Measurements from ENCODE around the gene RAPGEF1.
A peak's percentile ranks its signal among the peaks of the same experiment; 100 is the strongest.
"Not testable (repeated sequence)": the region's sequence is repeated elsewhere in the genome, so short reads cannot be mapped to it uniquely, and the experiment has no call there.

RAPGEF1 gene

DNA sequence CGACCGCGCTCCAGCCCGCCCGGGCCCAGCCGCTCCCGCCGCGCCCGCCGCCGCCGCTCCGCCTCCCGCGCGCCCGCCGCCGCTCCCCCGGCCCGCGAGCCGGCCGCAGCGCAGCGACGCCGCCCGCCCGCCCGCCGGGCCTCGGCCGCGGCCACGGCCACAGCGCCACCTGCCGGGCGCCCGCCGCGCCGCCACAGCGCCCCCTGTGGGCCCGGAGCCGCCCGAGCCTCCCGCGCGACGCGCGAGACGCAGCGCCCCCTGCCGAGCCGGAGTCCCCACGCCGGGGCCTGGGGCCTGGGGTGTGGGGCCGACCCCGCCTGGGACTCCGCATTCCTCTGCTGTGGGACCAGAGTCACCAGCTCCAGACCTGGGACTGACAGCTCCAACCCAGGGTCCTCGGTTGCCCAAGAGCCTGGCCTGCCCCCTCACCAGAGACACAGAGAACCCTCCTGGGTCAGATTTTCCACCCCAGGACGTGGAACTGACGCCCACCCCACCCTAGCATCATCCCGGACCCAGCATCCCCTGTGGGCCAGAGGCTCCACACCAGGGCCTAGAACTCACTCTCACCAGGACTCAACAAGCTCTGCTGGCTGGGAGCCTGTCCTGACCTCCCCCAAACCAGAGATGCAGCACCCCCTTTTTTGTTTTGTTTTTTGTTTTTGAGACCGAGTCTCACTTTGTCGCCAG lies at the start of gene RAPGEF1:
Gene RAPGEF1, minus strand, starts transcription at position 118 of the 690 bp plus-strand sequence. CDS start 246 bp downstream, outside the sequence.
- DNase-seq (ENCODE audit: low read depth) = peak; percentile 77

GRCh38 chr9:131788851-131789250 lies 49.0 kb upstream of the RAPGEF1 start:
- DNase-seq (ENCODE audit: low read depth) = no peak

DNA sequence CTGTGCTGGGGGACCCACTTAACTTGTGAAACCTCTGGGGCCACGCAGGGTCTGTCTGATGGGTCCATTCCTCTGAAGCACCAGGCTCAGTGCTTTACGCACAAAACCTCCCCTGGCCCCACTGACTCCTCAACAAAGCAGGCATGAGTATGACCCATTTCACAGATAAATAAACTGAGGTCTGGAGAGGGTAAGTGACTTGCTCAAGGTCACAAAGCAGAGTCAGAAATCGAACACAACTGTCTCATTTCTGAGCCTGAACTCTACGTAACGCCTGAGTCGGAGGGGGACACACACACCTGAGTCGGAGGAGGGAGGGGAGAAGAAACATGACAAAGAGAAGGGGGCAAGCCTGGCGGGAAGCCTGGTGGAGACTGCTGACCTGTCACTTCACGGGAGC lies 48.0 kb upstream of the RAPGEF1 start:
- no peak for DNase-seq (ENCODE audit: low read depth)

GRCh38 chr9:131784748-131785501 lies 45.0 kb upstream of the RAPGEF1 start:
- no peak for DNase-seq (ENCODE audit: low read depth)

GRCh38 chr9:131781069-131781468 lies 41.2 kb upstream of the RAPGEF1 start:
- DNase-seq (ENCODE audit: low read depth) = no peak

DNA sequence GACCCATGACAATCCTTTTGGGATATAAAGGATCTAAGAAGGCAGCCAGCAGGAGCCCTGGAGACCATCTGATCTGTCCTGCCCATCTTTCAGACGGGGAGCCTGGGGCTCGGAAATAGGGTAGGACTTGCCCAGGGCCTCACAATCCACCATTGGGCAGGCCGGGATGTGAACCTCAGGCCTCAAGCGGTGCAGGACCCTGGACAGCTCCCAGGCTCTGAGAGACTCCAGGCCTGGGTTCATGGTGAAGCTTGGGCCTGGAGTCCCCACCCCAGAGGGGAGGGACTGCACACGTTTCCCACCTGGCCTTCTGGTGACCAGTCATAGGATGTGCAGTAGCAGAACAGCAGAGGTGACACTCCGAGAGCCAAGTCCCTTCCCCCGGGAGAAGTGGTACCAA lies 36.6 kb upstream of the RAPGEF1 start:
- DNase-seq (ENCODE audit: low read depth) = no peak

GRCh38 chr9:131776036-131776435 lies 36.2 kb upstream of the RAPGEF1 start:
- DNase-seq (ENCODE audit: low read depth) = no peak

DNA sequence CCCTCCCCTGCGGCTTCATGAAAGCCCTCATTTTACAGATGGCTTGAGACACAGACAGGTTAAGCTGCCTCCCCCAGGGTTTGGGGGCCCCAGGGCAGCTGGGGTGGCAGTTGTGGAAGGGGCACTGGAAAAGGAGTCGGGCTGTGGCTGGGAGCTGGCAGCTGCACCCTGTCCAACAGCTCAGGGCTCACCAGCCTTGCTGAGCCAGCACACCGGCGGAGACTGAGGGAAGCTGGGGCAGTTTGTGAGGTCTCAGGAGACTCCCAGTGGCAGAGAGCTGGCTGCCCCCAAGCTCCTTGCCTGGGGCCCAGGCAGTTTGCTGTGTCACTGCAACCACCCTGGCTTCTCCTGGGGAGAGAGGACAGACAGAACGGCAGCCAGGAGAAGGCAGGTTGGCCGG lies 34.8 kb upstream of the RAPGEF1 start:
- DNase-seq (ENCODE audit: low read depth) = no peak

DNA sequence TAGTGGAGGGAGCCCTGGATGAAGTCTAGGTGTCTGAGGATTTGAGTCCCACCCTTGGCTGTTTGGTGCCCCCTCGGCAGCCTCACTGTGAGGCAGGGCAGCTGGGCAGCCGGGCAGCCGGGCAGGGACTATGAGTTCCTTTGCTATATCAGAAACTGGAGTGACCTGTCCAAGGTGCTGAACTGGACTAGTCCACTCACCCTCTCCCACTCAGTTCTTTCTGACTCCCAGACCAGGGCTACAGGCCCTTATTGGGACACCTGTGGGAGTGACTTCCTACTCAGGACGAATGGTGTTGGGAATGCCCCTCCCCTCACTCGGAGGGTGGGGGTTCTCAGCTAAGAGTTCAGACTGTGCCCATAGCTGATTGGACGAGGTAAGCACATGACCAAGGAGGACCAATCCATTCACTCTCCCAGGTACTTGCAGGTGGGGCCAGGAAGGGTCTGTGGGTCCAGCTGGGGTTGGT lies 34.1 kb upstream of the RAPGEF1 start:
- no peak for DNase-seq (ENCODE audit: low read depth)

GRCh38 chr9:131772940-131773339 lies 33.1 kb upstream of the RAPGEF1 start:
- DNase-seq (ENCODE audit: low read depth) = no peak

DNA sequence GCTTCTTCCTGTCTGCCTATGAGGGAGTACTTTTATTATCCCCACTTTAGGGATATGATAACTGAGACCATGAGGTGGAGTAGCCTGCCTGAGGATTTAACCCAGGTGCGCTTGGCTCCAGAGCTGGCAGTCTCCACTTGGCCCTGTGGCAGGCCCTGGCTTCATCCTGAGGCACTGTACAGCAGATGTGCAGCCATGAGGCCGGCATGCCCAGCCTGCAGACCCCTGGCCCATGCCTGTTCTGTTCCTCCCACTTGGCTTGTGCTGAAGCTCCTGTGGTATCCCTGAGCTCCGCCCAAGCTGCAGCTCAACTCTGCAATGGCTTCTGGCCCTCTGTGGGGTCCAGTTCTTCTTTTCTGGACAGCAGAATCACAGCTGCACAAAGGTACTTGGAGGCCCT lies 31.8 kb upstream of the RAPGEF1 start:
- DNase-seq (ENCODE audit: low read depth) = no peak

DNA sequence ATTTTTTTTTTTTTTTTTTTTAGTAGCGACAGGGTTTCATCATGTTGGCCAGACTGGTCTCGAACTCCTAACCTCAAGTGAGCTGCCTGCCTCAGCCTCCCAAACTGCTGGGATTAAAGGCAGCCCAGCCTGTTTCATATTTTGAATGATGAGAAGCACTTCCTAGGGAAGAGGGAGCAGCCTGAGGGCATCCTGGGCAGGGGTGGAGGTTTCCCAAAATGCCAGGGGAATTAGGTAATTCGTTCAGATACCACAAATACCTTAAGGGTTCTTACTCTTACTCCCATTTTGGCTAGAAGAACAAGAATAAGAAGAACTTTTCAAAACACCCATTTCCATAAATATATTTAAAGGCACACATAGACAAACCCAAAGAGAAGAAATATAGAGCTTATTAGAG lies 29.5 kb upstream of the RAPGEF1 start:
- DNase-seq (ENCODE audit: low read depth) = no peak

GRCh38 chr9:131764568-131764967 lies 24.7 kb upstream of the RAPGEF1 start:
- DNase-seq (ENCODE audit: low read depth) = no peak

- peak; percentile 55 for DNase-seq (ENCODE audit: low read depth)
Observed at GRCh38 chr9:131762356-131762932, 22.6 kb upstream of the RAPGEF1 start.

DNA sequence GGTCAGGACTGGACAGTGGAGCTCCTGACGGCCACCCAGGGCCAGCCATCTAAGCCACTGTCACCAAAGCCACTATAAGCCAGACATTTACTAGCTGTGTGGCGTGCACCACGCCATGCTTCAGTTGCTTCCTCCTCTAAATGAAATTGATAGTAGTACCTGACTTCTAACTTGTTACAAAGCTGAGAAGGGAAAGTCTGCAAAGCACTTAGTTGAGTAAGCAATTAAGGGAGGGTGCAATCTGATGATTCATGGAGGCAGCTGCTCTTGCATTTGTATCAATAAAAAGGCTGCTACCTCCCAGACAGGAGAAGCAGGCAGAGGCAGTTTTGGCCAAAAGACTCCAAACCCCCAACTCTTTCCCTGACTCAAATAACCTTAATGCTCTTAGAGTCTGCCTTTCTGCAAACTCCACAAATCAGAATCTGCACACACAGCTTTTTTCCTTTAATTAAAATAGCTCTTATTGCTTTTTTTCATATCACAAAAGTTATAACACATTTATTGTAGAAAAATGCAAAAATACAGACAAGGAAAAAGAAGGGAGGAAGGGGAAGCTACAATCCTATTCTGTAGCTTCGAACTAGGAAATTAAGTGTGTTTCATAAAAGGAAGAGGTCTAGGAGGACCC lies 19.3 kb upstream of the RAPGEF1 start:
- DNase-seq (ENCODE audit: low read depth) = no peak

GRCh38 chr9:131757549-131757948 lies 17.7 kb upstream of the RAPGEF1 start:
- DNase-seq (ENCODE audit: low read depth) = no peak

DNA sequence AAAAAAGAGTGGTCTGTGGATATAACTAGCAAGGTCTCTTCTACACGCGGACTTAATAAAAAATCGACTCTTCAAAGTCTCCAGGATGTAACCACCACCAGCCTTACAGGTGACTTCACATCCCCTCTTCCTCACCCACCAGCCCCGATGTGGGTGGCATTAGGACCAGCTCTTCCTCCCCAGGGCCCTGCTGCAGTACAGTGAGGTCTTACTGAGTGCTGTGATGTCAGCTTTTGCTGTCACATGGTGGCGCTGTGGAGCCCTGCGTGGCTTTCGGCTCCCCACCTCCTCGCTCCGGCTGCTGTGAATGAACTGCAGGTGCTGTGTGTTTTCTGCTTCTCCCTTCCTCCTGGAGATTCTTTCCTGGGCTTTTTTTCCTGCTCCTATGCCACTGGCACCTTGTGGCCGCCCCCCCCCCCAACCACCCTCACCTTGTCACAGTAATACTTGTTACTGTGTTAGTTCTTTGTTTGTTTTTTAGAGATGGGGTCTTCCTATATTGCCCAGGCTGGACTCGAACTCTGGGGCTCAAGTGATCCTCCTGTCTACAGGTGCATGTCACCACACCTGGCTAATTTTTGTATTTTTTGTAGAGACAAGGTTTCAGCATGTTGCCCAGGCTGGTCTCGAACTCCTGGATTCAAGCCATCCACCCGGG lies 15.8 kb upstream of the RAPGEF1 start:
- DNase-seq (ENCODE audit: low read depth) = peak; percentile 67

DNA sequence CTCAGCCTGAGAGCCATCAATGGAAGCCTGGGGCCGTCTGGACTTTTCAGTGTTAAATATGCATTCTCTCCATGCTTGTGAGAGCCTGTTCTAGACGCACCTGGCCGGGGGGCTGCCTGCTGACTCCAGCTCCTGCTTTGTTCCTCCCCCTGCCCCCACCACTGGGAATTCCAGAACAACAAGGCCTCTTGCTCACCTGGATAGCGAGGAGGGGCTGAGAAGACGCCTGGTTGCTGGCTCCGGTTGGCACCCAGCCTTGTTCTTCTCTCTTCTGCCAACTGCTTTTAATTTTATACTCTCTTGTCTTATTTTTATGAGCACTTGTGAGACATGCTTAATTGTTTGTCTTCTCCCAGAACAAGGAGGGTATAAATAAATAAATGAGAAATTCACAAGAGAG lies 15.0 kb upstream of the RAPGEF1 start:
- DNase-seq (ENCODE audit: low read depth) = no peak

GRCh38 chr9:131753751-131754150 lies 13.9 kb upstream of the RAPGEF1 start:
- not testable (repeated sequence) for DNase-seq (ENCODE audit: low read depth)

DNA sequence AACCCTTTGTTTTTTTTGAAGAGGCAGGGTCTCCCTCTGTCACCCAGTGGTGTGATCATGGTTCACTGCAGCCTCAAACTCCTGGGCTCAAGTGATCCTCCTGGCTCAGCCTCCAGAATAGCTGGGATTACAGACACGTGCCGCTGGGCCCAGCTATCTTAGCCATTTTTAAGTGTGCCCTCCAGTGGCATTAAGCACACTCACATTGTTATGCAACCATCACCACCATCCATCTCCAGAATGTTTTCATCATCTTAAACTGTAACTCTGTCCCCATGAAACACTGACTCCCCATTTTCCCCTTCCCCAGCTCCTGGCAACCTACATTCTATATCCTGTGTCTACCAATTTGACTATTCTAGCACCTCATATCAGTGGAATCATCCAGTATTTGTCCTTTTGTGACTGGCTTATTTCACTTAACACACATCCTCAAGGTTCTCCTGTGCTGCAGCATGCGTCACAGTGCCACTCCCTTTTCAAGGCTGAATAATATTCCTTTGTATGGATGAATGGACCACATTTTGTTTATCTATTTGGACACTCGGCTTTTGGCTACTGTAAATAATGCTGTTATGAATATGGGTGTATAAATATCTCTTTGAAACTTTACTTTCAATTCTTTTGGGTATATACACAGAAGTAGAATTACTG lies 12.5 kb upstream of the RAPGEF1 start:
- no peak for DNase-seq (ENCODE audit: low read depth)

DNA sequence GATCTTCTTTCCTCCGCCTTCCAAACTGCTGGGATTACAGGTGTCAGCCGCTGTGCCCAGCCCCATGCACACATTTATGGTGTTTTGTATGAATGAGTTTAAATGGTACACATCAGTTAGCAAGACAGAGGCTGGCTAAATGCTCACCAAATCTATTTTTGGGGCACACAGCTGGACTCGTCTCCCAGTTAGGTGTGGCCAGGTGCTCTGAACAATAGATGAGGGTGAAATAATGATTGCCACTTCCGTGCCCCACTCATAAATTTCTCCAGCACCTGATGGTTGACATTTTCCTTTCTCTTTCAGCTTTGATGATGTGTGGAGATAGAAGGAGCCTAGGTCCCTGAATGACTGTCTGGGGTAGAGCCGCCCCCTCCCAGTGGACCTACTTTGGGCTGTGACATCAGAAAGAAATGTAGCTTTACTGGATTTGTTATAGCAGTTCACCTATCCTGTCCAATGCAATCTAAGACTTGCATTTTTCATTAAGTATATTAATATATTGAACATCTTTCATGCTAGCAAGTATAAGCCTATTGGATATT lies 8.6 kb upstream of the RAPGEF1 start:
- no peak for DNase-seq (ENCODE audit: low read depth)

All from stimulated activated CD8-positive, alpha-beta memory T cell treated with anti-CD3 and anti-CD28 coated beads, Interleukin-12 subunit alpha, Interleukin-12 subunit beta, amount 100 ng/mL, for 4 hours (primary cell).